ENCODE measurements around the gene IL27RA. TPM values are rescaled to one million over a fixed set of nuclear protein-coding genes. Genes with fewer than 3 reads are reported as not detected.
"Not testable (repeated sequence)": the region's sequence is repeated elsewhere in the genome, so short reads cannot be mapped to it uniquely, and the experiment has no call there.

The IL27RA gene
- polyA plus RNA-seq, 3 donors from 2014 or later: 58.6 to 86.4 (median 69.9) TPM

DNA sequence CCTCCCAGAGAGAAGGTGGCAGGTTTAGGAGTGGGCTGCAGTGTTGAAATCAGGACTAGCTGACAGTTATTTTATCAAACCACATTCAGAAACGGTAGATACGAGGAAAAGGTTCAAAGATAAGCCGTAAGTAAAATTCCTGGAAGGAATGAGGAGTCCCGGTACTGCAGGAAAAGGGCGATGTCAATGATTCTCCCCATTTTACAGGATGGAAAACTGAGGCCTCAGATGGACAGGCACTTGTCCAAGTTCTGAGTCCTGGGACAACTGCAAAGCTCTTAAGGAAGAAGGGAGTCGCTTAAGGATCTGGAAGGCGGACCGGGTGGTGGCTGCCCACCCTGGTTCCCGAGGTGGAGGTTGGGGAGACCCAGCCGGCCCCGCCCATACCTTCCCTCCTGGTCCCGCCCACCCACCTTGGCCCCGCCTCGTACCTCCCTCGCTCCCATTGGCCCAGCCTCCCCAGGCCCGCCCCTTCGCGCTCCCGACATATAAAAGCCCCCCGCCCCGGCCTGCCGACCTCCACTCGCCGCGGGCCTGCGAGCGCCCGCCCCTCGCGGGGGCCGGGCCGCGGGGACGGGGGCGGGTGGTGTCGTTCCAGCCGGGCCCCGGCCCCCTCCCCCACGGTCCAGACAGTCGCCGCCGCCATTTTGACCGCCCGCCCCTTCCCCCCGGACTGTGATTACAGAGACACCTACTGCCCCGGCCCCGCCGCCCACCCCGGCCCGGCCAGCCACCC is 26.0 kb upstream of the IL27RA start:
- H3K27me3 Mint-ChIP-seq (ENCODE audit: low read depth in 3 of 3): peaks cover 19 to 39% (median 27%) of the 10 kb centered on the region in 3 donors
- H3K4me3 Mint-ChIP-seq: peak overlapping the region; percentile 78 to 98 (median 96)
- no peaks in the 10 kb centered on the region for H3K36me3 Mint-ChIP-seq
- H3K27ac Mint-ChIP-seq: peak overlapping the region; percentile 93 to 100 (median 98)
- peaks cover 39 to 42% of the 10 kb centered on the region in 2 donors for H3K4me1 Mint-ChIP-seq
- peak; percentile 90 to 92 (median 92) for DNase-seq
- no peaks in the 10 kb centered on the region for H3K9me3 Mint-ChIP-seq

DNA sequence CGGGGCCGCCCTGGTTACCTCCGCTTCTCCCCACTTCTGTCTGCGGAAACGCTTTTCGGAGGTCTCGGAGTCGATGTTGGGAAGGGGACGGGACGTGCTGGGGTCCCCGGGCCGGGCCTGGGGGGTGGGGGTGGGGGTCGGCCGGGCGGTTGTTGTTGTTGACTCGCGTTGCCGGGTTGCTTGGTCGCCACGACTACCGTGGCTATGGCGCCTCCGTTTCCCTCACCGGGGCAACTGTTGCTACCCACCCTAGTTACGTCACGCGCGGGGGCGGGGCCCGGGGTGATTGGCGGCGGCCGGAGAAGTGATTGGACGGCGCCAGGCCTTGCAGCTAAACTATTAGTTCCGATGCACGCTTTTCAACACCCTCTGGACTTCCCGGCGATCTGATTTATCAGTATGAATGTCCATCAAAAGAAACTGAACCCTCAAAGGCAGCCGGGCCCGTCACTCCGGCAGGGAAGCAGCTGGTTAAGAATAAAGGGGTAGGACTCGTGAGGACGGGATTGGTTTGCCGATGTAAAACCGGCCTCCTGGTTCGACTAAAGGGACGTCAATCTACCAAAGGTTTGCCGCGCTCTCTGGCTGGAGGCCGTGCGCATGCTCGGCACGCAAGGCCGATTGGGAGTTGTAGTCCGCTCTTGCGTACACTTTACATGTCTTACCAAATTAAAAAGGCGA is 25.3 kb upstream of the IL27RA start, which contains the start of gene RFX1:
TSS of gene RFX1 (minus strand) at position 236 of the 681 bp plus-strand sequence. CDS start 12,477 bp downstream, outside the sequence.
- DNase-seq: peak; percentile 100
- Mint-ChIP-seq H3K4me3 (peak within 1 kb of the TSS; percentile 94 to 98 (median 97)), H3K4me1 (peaks cover 35 to 38% of the 10 kb centered on the region in 2 donors), H3K27me3 (ENCODE audit: low read depth in 3 of 3) (peaks cover 19 to 39% (median 24%) of the 10 kb centered on the region in 3 donors), H3K9me3 (no peaks in the 10 kb centered on the region), H3K27ac (peak within 1 kb of the TSS; percentile 99 to 100 (median 100)), H3K36me3 (no peaks in the 10 kb centered on the region)

DNA sequence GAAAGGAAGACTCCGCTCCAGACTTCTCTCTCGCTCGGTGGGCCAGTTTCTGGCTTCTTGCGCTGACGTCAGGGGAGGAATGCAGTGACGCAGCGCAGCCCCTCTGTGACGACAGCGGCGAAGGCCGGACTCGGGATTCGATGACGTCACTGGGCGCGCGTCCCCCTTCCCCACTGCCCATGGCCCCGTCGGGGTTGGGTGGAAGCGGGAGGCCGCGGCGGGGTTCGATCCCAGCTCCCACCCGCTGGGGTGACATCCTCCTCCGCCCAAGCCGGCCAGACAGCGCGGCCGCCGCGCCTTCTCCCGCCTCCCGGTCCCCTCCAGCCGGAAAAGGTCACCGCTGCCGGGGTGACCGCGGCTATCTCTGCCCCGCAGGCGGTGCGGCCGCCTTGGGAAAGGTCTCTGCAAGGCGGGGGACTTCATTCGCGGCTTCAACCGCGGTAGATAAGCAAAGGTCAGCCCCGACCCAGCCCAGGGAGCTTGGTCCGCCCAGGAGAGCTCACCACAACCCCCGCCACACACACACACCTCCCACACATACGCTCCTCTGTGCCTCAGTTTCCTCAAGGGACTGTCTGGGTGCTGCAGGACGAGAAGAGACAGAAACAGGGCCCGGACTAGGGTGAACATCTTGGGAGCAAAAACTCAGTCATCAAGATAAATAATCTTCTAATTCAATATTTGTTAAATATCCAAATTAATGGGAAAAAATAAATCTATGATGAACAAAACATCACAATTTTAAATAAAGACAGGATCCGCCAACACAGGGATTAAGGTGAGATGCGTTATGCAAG is 24.6 kb upstream of the IL27RA start:
- Mint-ChIP-seq H3K27me3 (ENCODE audit: low read depth in 3 of 3) (peaks cover 19 to 39% (median 22%) of the 10 kb centered on the region in 3 donors), H3K27ac (peak overlapping the region; percentile 99 to 100 (median 100)), H3K9me3 (no peaks in the 10 kb centered on the region), H3K36me3 (no peaks in the 10 kb centered on the region), H3K4me1 (peaks cover 32 to 35% of the 10 kb centered on the region in 2 donors), H3K4me3 (peak overlapping the region; percentile 94 to 98 (median 97))
- DNase-seq: no peak

DNA sequence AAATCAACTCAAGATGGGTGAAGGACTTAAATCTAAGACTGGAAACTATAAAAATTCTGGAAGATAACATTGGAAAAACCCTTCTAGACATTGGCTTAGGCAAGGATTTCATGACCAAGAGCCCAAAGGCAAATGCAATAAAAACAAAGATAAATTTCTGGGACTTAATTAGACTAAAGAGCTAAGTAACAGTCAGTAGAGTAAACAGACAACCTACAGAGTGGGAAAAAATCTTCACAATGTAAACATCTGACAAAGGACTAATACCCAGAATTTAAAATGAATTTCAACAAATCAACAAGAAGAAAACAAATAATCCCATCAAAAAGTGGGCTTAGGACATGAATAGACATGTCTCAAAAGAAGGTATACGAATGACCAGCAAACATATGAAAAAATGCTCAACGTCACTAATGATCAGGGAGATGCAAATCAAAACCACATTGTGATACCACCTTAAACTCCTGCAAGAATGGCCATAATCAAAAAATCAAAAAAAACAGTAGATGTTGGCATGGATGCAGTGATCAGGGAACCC is 19.1 kb upstream of the IL27RA start:
- peaks cover 6 to 9% (median 7%) of the 10 kb centered on the region in 3 donors for H3K27me3 Mint-ChIP-seq (ENCODE audit: low read depth in 3 of 3)
- H3K4me3 Mint-ChIP-seq: no peak overlapping the region
- H3K36me3 Mint-ChIP-seq: no peaks in the 10 kb centered on the region
- H3K9me3 Mint-ChIP-seq: no peaks in the 10 kb centered on the region
- peaks cover 7 to 10% of the 10 kb centered on the region in 2 donors for H3K4me1 Mint-ChIP-seq
- no peak for DNase-seq
- no peak overlapping the region for H3K27ac Mint-ChIP-seq

DNA sequence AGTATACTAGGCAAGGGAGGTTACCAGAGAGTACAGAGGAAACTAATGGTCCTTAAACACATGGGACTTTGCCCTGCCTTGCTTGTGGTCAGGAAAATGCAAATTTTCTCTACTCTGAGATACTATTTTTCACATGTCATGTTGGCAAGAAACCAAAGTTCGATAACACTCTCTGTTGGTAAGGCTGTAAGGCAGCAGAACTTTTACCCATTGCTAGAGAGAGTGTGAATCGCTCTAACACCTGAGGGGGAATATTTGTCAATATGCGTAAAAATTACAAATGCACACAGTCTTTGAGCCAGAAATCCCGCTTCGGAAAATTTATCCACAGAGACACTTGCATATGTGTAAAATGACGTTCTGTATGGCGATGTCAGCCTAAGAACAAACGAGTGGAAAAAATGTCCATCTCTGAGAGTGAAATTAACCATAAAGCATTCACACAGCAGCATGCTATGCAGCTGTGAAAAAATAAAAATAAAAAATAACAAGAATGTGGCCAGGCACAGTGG is 16.0 kb upstream of the IL27RA start:
- DNase-seq: peak; percentile 27 to 40 (median 29)
- Mint-ChIP-seq H3K36me3 (no peaks in the 10 kb centered on the region), H3K4me3 (peak overlapping the region in 4 of 5 donors; percentile 6 to 63 (median 26)), H3K27ac (peak overlapping the region; percentile 62 to 83 (median 80)), H3K9me3 (no peaks in the 10 kb centered on the region), H3K4me1 (peaks cover 7 to 12% of the 10 kb centered on the region in 2 donors), H3K27me3 (ENCODE audit: low read depth in 3 of 3) (peaks cover 0 to 4% (median 3%) of the 10 kb centered on the region in 3 donors)

DNA sequence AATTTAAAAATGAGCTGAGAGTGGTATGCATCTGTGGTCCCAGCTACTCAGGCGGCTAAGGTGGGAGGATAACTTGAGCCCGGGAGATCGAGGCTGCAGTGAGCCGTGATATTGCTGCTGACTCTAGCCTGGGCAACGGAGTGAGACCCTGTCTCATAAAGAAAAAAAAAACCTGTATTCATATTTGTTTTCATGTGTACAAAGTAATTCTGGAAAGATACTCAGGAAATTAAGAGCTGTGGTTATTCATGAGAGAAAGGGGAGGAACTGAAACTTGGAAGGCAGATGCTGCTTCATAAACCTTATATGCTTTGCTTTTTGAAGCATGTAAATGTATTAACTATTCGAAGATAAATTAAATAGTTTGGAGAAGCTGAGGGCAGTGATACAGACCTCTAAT is 12.5 kb upstream of the IL27RA start:
- Mint-ChIP-seq H3K27ac (no peak overlapping the region), H3K4me1 (peaks cover 12% of the 10 kb centered on the region in 2 donors), H3K9me3 (no peaks in the 10 kb centered on the region), H3K27me3 (ENCODE audit: low read depth in 3 of 3) (peaks cover 0 to 5% (median 4%) of the 10 kb centered on the region in 3 donors), H3K4me3 (no peak overlapping the region), H3K36me3 (no peaks in the 10 kb centered on the region)
- no peak for DNase-seq

DNA sequence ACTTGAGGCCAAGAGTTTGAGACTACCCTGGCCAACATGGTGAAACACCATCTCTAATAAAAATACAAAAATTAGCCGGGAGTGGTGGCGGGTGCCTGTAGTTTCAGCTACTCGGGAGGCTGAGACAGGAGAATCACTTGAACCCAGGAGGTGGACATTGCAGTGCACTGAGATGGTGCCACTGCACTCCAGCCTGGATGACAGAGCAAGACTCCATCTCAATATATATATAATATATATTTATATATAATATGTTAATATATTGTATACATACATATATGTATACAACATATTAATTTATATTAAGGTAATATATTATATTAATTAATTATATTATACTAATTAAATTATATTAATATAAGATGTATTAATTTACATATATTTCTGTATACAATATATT is 11.8 kb upstream of the IL27RA start:
- not testable (repeated sequence) for H3K27ac Mint-ChIP-seq; H3K27me3 Mint-ChIP-seq (ENCODE audit: low read depth in 3 of 3); H3K9me3 Mint-ChIP-seq; DNase-seq; H3K4me3 Mint-ChIP-seq; H3K36me3 Mint-ChIP-seq
- peaks cover 8 to 12% of the 10 kb centered on the region in 2 donors for H3K4me1 Mint-ChIP-seq

DNA sequence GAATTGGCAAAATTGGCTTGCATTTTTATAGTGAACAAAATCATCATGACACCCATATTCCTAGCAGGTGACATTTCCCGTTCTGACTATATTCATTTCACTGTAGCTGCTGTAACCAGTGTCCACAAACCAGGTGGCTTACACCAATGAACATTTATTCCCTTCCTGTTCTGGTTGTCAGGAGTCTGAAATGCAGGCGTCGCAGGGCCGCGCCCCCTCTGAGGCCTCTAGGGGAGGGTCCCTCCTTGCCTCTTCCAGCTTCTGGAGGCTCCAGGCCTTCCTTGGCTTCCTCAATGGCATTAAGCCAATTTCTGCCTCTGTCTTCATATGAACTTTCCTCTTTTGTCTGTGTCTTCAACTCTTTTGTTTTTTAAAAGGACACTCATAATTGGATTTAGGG is 10.1 kb upstream of the IL27RA start:
- no peak overlapping the region for H3K27ac Mint-ChIP-seq

DNA sequence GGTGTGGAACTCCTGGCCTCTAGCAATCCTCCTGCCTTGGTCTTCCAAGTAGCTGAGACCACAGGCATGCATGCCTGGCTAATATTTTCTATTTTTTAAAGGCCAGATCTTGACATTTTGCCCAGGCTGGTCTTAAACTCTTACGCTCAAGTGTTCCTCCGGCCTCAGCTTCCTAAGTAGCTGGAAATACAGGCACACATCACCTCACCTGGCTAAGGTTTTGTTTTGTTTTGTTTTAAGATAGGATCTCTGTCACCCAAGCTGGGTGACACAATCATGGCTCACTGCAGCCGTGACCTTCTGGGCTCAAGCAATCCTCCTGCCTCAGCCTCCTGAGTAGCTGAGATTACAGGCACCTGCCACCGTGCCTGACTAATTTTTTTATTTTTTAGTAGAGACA is 9.1 kb upstream of the IL27RA start:
- Mint-ChIP-seq H3K27ac (no peak overlapping the region), H3K4me3 (no peak overlapping the region), H3K36me3 (no peaks in the 10 kb centered on the region), H3K9me3 (no peaks in the 10 kb centered on the region), H3K27me3 (ENCODE audit: low read depth in 3 of 3) (peaks cover 0 to 5% (median 2%) of the 10 kb centered on the region in 3 donors), H3K4me1 (peaks cover 1 to 5% of the 10 kb centered on the region in 2 donors)
- DNase-seq: no peak

More for the DNA sequence above, 10.1 kb upstream of the IL27RA start:
- Mint-ChIP-seq H3K4me1 (peaks cover 1 to 5% of the 10 kb centered on the region in 2 donors), H3K36me3 (no peaks in the 10 kb centered on the region), H3K9me3 (no peaks in the 10 kb centered on the region), H3K4me3 (no peak overlapping the region), H3K27me3 (ENCODE audit: low read depth in 3 of 3) (peaks cover 0 to 5% (median 0%) of the 10 kb centered on the region in 3 donors)
- no peak for DNase-seq

DNA sequence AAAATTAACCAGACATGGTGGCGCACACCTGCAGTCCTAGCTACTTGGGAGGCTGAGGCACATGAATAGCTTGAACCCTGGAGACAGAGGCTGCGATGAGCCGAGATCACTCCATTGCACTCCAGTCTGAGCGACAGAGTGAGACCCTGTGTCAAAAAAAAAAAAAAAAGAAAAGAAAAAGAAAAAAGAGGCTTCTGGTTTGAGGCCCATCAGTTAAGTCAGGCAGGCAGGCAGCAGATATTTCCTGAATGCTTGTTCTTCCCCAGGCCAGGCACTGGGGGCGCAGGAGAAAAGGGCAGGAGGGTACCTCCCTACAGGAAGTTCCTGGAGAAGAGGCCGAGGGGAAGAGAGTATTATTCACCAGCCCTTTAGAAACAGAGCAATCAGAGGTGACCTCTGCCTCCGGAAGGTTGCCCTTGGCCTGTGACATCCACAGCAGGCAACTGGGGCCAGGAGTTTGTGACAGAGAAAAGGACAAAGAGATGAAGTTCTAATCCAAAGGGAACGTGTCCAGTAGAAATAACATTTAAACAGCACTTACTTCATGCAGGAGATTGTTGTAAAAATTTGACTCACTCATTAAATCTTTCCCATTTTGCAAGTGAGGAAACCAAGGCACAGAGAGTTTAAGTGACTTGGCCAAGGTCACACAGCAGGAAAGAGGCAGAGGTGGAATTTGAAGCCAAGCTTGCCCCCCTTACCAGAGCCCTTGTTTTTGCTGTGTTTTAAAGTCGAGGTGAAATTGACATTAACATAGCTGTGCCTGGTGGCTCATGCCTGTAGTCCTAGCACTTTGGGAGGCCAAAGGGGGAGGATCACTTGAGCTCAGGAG is 7.9 kb upstream of the IL27RA start:
- H3K4me3 Mint-ChIP-seq: no peak overlapping the region
- no peaks in the 10 kb centered on the region for H3K36me3 Mint-ChIP-seq
- peak overlapping the region in 3 of 6 donors; percentile 36 to 81 (median 49) for H3K27ac Mint-ChIP-seq

DNA sequence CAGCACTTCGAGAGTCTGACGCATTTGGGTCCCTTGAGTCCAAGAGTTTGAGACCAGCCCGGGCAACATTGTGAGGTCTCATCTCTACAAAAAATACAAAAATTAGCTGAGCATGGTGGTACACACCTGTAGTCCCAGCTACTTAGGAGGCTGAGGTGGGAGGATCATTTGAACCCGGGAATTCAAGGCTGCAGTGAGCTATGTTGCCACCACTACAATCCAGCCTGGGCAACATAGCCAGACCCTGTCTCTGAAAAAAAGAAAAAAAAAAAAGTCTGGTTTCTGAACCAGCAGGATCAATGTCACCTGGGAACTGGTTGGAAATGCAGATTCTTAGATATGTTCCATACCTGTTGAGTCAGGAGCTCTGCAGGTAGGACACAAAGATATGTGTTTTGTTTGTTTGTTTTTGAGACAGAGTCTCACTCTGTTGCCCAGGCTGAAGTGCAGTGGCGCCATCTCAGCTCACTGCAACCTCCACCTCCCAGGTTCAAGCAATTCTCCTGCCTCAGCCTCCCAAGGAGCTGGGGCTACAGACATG is 4.8 kb upstream of the IL27RA start:
- not testable (repeated sequence) for H3K9me3 Mint-ChIP-seq, H3K4me3 Mint-ChIP-seq, H3K36me3 Mint-ChIP-seq, H3K27ac Mint-ChIP-seq, DNase-seq
- peaks cover 13 to 22% of the 10 kb centered on the region in 2 donors for H3K4me1 Mint-ChIP-seq
- H3K27me3 Mint-ChIP-seq (ENCODE audit: low read depth in 3 of 3): peaks cover 0 to 13% (median 8%) of the 10 kb centered on the region in 3 donors

More for the DNA sequence above, 7.9 kb upstream of the IL27RA start:
- Mint-ChIP-seq H3K27me3 (ENCODE audit: low read depth in 3 of 3) (peaks cover 0 to 7% (median 3%) of the 10 kb centered on the region in 3 donors), H3K4me1 (peaks cover 0 to 6% of the 10 kb centered on the region in 2 donors), H3K9me3 (no peaks in the 10 kb centered on the region)
- DNase-seq: no peak

DNA sequence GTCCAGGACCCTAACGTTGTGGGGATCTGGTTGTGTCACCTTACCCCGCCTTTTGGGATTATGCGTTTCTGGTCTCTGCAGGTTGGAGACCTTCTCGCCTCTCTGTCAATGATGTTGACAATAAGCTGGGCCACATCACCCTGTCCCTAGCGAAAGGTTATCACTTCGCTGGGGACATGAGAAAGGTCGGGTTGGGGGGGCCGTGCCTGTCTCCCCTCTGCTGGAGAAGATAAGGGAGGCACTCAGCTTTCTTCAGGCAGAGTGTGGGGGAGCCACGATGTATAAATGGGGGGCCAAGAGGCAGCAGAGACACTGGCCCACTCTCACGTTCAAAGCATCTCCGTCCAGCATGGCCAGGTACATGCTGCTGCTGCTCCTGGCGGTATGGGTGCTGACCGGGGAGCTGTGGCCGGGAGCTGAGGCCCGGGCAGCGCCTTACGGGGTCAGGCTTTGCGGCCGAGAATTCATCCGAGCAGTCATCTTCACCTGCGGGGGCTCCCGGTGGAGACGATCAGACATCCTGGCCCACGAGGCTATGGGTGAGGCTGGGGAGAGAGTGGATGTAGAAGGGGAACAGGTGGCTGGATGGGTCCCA is 3.6 kb upstream of the IL27RA start, which contains the start of gene RLN3:
TSS of gene RLN3 (plus strand) at position 293 of the 595 bp plus-strand sequence. CDS start at position 350, 57 bp downstream.
- peak within 1 kb of the TSS; percentile 41 to 85 (median 74) for H3K27ac Mint-ChIP-seq
- H3K4me3 Mint-ChIP-seq: peak within 1 kb of the TSS in 2 of 5 donors; percentile 2 to 24
- peaks cover 6 to 19% (median 13%) of the 10 kb centered on the region in 3 donors for H3K27me3 Mint-ChIP-seq (ENCODE audit: low read depth in 3 of 3)
- H3K9me3 Mint-ChIP-seq: no peaks in the 10 kb centered on the region
- H3K36me3 Mint-ChIP-seq: no peaks in the 10 kb centered on the region
- no peak for DNase-seq
- peaks cover 21 to 28% of the 10 kb centered on the region in 2 donors for H3K4me1 Mint-ChIP-seq
